A549 (cell line): Measurements from ENCODE around the gene SYNDIG1L. TPM values are rescaled to one million over a fixed set of nuclear protein-coding genes. Genes with fewer than 3 reads are reported as not detected.

ENCODE experiments used
- ATAC-seq, 2 experiments: fragments of 200-7000 bp in 1 of 2; fragments of >200 bp in 1 of 2; cut with Nextera tagmentation in 1 of 2; cut with Tn5 transposase in 1 of 2; 3 replicates each; pipeline versions ENCODE4 v1.8.0 to v1.9.1; 2018 to 2020; ENCODE audit warnings: mild to moderate bottlenecking in 1 of 2, moderate library complexity in 1 of 2
- CTCF ChIA-PET: fragments of 300-600 bp; sonication (Branson Sonifier 250); formaldehyde crosslinking; extraction: SDS; loops from one replicate; lab custom pipeline; 2021; ENCODE audit warnings: antibody characterized with exemption, inconsistent platforms; lab: Yijun Ruan, JAX
- POLR2A ChIA-PET: fragments of 350-600 bp; formaldehyde crosslinking; extraction: SDS; loops from one replicate; lab custom pipeline; 2021; ENCODE audit warnings: antibody characterized with exemption, inconsistent platforms; lab: Yijun Ruan, JAX
- DNase-seq, 2 experiments: peaks; one replicate each; pipeline versions ENCODE4 v3.0.0 to v3.0.0-alpha.2; 2011 to 2016; ENCODE audit warnings: low read depth in 1 of 2, low spot score in 1 of 2
- FAIRE-seq: peaks from 2 replicates; lab custom pipeline; 2011; peaks lifted over from hg19 to GRCh38; lab: Jason Lieb, UNC
- H3K27ac ChIP-seq, 2 experiments: fragments of >200 bp; sonication (Bioruptor Twin); formaldehyde crosslinking; 3 replicates each; pipeline ENCODE4 v1.5.1; 2016 to 2017
- H3K4me1 ChIP-seq: fragments of >200 bp; sonication (Bioruptor Twin); formaldehyde crosslinking; 3 replicates; pipeline ENCODE4 v1.6.1; 2016
- H3K4me2 ChIP-seq: fragments of >200 bp; sonication (Bioruptor Twin); formaldehyde crosslinking; 3 replicates; pipeline ENCODE4 v1.6.1; 2016
- H3K4me3 ChIP-seq: fragments of >200 bp; sonication (Bioruptor Twin); formaldehyde crosslinking; 3 replicates; pipeline ENCODE4 v1.5.1; 2016
- H3K9me3 ChIP-seq: fragments of >200 bp; sonication (Bioruptor Twin); formaldehyde crosslinking; 3 replicates; pipeline ENCODE4 v1.6.1; 2016
- BHLHE40 ChIP-seq: IDR thresholded peaks from 2 replicates; pipeline ENCODE4 v1.6.1; 2012; ENCODE audit warnings: low read depth, low read length, inconsistent platforms
- CBX8 ChIP-seq: fragments of 200-600 bp; sonication (generic); IDR thresholded peaks from 2 replicates; pipeline ENCODE4 v1.6.1; 2016
- CEBPB ChIP-seq, 2 experiments: fragments of >200 bp in 1 of 2; sonication (Bioruptor Twin) in 1 of 2; formaldehyde crosslinking in 1 of 2; IDR thresholded peaks; 2 replicates each; pipeline ENCODE4 v1.6.1; 2012 to 2016
- CHD2 ChIP-seq: fragments of 150-350 bp; IDR thresholded peaks from 2 replicates; pipeline ENCODE4 v1.6.1; 2014; ENCODE audit warnings: low read length; ENCODE audit not compliant: partially characterized antibody
- CTCF ChIP-seq: fragments of >200 bp; sonication (Bioruptor Twin); formaldehyde crosslinking; IDR thresholded peaks from 3 replicates; pipeline ENCODE4 v1.5.1; 2016
- E2F6 ChIP-seq: IDR thresholded peaks from 2 replicates; pipeline ENCODE4 v1.6.1; 2012; ENCODE audit warnings: low read depth, borderline replicate concordance
- EHF ChIP-seq: fragments of 250-450 bp; sonication (Bioruptor Pico); IDR thresholded peaks from 2 replicates; pipeline ENCODE4 v1.5.0; 2020; ENCODE audit warnings: mild to moderate bottlenecking
- EHMT2 ChIP-seq: fragments of 200-600 bp; sonication (generic); IDR thresholded peaks from 2 replicates; pipeline ENCODE4 v1.6.1; 2016; ENCODE audit warnings: antibody characterized with exemption, low read depth, mild to moderate bottlenecking, moderate library complexity
- EP300 ChIP-seq, 2 experiments: fragments of >200 bp; sonication (Bioruptor Twin); formaldehyde crosslinking; IDR thresholded peaks; 2 replicates in 1 of 2; 3 replicates in 1 of 2; pipeline ENCODE4 v1.6.1; 2016 to 2017
- FOSB ChIP-seq: fragments of 250-450 bp; sonication (Bioruptor Pico); IDR thresholded peaks from 2 replicates; pipeline ENCODE4 v1.5.0; 2020; ENCODE audit warnings: mild to moderate bottlenecking, moderate library complexity
- GATA3 ChIP-seq: IDR thresholded peaks from 2 replicates; pipeline ENCODE4 v1.6.1; 2012; ENCODE audit warnings: borderline replicate concordance
- HDAC2 ChIP-seq: fragments of 200-600 bp; sonication (generic); IDR thresholded peaks from 2 replicates; pipeline ENCODE4 v1.6.1; 2016
- HEYL ChIP-seq: fragments of 250-450 bp; sonication (Bioruptor Pico); IDR thresholded peaks from 2 replicates; pipeline ENCODE4 v1.8.0; 2021; ENCODE audit warnings: mild to moderate bottlenecking, moderate library complexity
- HOXA7 ChIP-seq: fragments of 250-450 bp; sonication (Bioruptor Pico); IDR thresholded peaks from 2 replicates; pipeline ENCODE4 v1.5.0; 2020; ENCODE audit warnings: mild to moderate bottlenecking, moderate library complexity
- HOXB13 ChIP-seq: fragments of 250-450 bp; sonication (Bioruptor Pico); IDR thresholded peaks from 2 replicates; pipeline ENCODE4 v1.5.0; 2020; ENCODE audit warnings: low read depth, mild to moderate bottlenecking, moderate library complexity
- HOXB5 ChIP-seq: fragments of 250-450 bp; sonication (Bioruptor Pico); IDR thresholded peaks from 2 replicates; pipeline ENCODE4 v1.5.0; 2020; ENCODE audit warnings: mild to moderate bottlenecking, moderate library complexity
- JUN ChIP-seq, 2 experiments: fragments of >200 bp; sonication (Bioruptor Twin); formaldehyde crosslinking; IDR thresholded peaks; 2 replicates in 1 of 2; 3 replicates in 1 of 2; pipeline ENCODE4 v1.6.1; 2016 to 2017
- KDM1A ChIP-seq: fragments of 200-600 bp; sonication (generic); IDR thresholded peaks from 2 replicates; pipeline ENCODE4 v1.6.1; 2016; ENCODE audit warnings: low read depth, mild to moderate bottlenecking
- MAFK ChIP-seq: fragments of 450-650 bp; IDR thresholded peaks from 2 replicates; pipeline ENCODE4 v1.6.1; 2014; ENCODE audit not compliant: partially characterized antibody
- MYC ChIP-seq: IDR thresholded peaks from 2 replicates; pipeline ENCODE4 v1.6.1; 2012; ENCODE audit warnings: mild to moderate bottlenecking, inconsistent platforms, low read length, improper control_type of control experiment, borderline replicate concordance
- NFE2L2 ChIP-seq: fragments of 150-350 bp; conservative IDR thresholded peaks from 2 replicates; pipeline ENCODE4 v1.6.1; 2014; ENCODE audit warnings: low read length
- PBX3 ChIP-seq: IDR thresholded peaks from 2 replicates; pipeline ENCODE4 v1.6.1; 2012
- POLR2A ChIP-seq: IDR thresholded peaks from 2 replicates; pipeline ENCODE4 v1.6.1; 2012; ENCODE audit warnings: mild to moderate bottlenecking, low read length
- POLR2AphosphoS2 ChIP-seq: conservative IDR thresholded peaks from 2 replicates; pipeline ENCODE4 v1.6.1; 2012; ENCODE audit warnings: low read length, improper control_type of control experiment, inconsistent platforms
- RARB ChIP-seq: fragments of 250-450 bp; sonication (Bioruptor Pico); IDR thresholded peaks from 2 replicates; pipeline ENCODE4 v1.8.0; 2021; ENCODE audit warnings: mild to moderate bottlenecking, moderate library complexity
- RCOR1 ChIP-seq: fragments of 150-350 bp; IDR thresholded peaks from 2 replicates; pipeline ENCODE4 v1.6.1; 2014; ENCODE audit warnings: antibody characterized with exemption, low read length, low read depth
- RNF2 ChIP-seq: fragments of 200-600 bp; sonication (generic); IDR thresholded peaks from 2 replicates; pipeline ENCODE4 v1.6.1; 2016; ENCODE audit warnings: low read depth, mild to moderate bottlenecking, antibody characterized with exemption, moderate library complexity, borderline replicate concordance
- SMC3 ChIP-seq: fragments of >200 bp; sonication (Bioruptor Twin); formaldehyde crosslinking; IDR thresholded peaks from 3 replicates; pipeline ENCODE4 v1.6.1; 2018; ENCODE audit warnings: inconsistent platforms
- ZC3H11A ChIP-seq: fragments of 450-650 bp; IDR thresholded peaks from 2 replicates; pipeline ENCODE4 v1.6.1; 2014; ENCODE audit warnings: antibody characterized with exemption, mild to moderate bottlenecking
- WGBS: methylation state at CpG from one replicate; pipeline ENCODE4 v1.1.6; 2017; ENCODE audit errors: missing lambda C conversion rate; 5-methylcytosine and 5-hydroxymethylcytosine counted together
- polyA plus RNA-seq, 4 experiments: library from polyadenylated mRNA; depleted of rRNA in 3 of 4; stranded (reverse); fragments of >200 nt; fragmentation: RNase III in 1 of 4; extraction: RNeasy Plus Mini Kit Qiagen cat#74134 plus additional on column Dnase treatment in 1 of 4; gene quantifications; 2 replicates in 3 of 4; 3 replicates in 1 of 4; pipeline ENCODE4 v1.2.3, GENCODE V29; 2011 to 2017

Gene SYNDIG1L
- polyA plus RNA-seq, 2 of the 4 experiments (the other 2 are of a cell fraction): not detected

GRCh38 chr14:74418031-74418430 is 8.0 kb downstream of the SYNDIG1L start:
- DNase-seq (no peak), FAIRE-seq (no peak), ATAC-seq (no peak)
- no peak for TF ChIP-seq NFE2L2
- no peak for TF ChIP-seq CEBPB (IDR thresholded peaks at IDR 0.05)
- no peak for TF ChIP-seq E2F6
- no peak for TF ChIP-seq RNF2
- TF ChIP-seq JUN (IDR thresholded peaks at IDR 0.05): no peak
- TF ChIP-seq POLR2A: no peak
- no peak for TF ChIP-seq RCOR1
- WGBS: 2% methylated on average over 8 of the region's 8 CpGs
- ChIA-PET POLR2A (no interaction called here), CTCF (interaction anchor here (0.9 to 1.4 kb wide), 2 partner anchors 12 to 24 kb away, joined by 3 to 4 read pairs; no protein-coding TSS in a partner anchor)
- no peaks in the 10 kb centered on the region for H3K9me3 ChIP-seq
- no peak overlapping the region for H3K27ac ChIP-seq
- H3K4me2 ChIP-seq: no peak overlapping the region
- H3K4me3 ChIP-seq: no peak overlapping the region
- no peaks in the 10 kb centered on the region for H3K4me1 ChIP-seq

GRCh38 chr14:74417611-74418010 is 8.4 kb downstream of the SYNDIG1L start:
- POLR2A ChIA-PET: no interaction called here
- DNase-seq (no peak), ATAC-seq (no peak), FAIRE-seq (no peak)
- H3K27ac ChIP-seq: no peak overlapping the region
- CTCF ChIA-PET: interaction anchor here (1.0 to 1.4 kb wide), 3 partner anchors 11 to 42 kb away, joined by 3 to 4 read pairs (median 3); no protein-coding TSS in a partner anchor
- no peak overlapping the region for H3K4me3 ChIP-seq
- no peaks in the 10 kb centered on the region for H3K4me1 ChIP-seq
- no peak overlapping the region for H3K4me2 ChIP-seq
- TF ChIP-seq EHMT2 (no peak), HOXB5 (CRISPR knock-in tag) (no peak), CBX8 (no peak), HEYL (CRISPR knock-in tag) (no peak), BHLHE40 (no peak), MYC (no peak), ZC3H11A (no peak), RNF2 (no peak)
- no peaks in the 10 kb centered on the region for H3K9me3 ChIP-seq
- 2% methylated on average over 3 of the region's 3 CpGs for WGBS

GRCh38 chr14:74417201-74417600 is 8.8 kb downstream of the SYNDIG1L start:
- Histone ChIP-seq H3K9me3 (no peaks in the 10 kb centered on the region), H3K4me2 (no peak overlapping the region), H3K4me1 (no peaks in the 10 kb centered on the region), H3K4me3 (no peak overlapping the region)
- no peak for DNase-seq
- CTCF ChIA-PET: interaction anchor here (1.0 to 1.4 kb wide), 3 partner anchors 11 to 43 kb away, joined by 3 to 4 read pairs (median 3); no protein-coding TSS in a partner anchor
- WGBS: 83% methylated on average over 1 of the region's 1 CpG
- POLR2A ChIA-PET: no interaction called here
- TF ChIP-seq MAFK (no peak), HOXA7 (CRISPR knock-in tag) (no peak), HDAC2 (no peak), CHD2 (no peak), RARB (CRISPR knock-in tag) (no peak), PBX3 (no peak), EP300 (IDR thresholded peaks at IDR 0.05) (no peak), SMC3 (no peak), ZC3H11A (no peak), CTCF (no peak), POLR2AphosphoS2 (no peak), KDM1A (no peak), FOSB (CRISPR knock-in tag) (no peak), EHF (no peak), HOXB13 (CRISPR knock-in tag) (no peak), CEBPB (IDR thresholded peaks at IDR 0.05) (no peak), RNF2 (no peak), GATA3 (no peak), POLR2A (no peak)
- TF ChIP-seq, all 56 proteins: peak for 0
- ATAC-seq: no peak
- no peak overlapping the region for H3K27ac ChIP-seq
- no peak for FAIRE-seq
